Left lung (tissue), 10 donors: Measurements from ENCODE around the gene DHH. TPM values are rescaled to one million over a fixed set of nuclear protein-coding genes. Genes with fewer than 3 reads are reported as not detected.

Experiments
- ATAC-seq: fragments of 200-7000 bp; cut with Tn5 transposase; one replicate; pipeline ENCODE4 v1.9.1; 2020; ENCODE audit warnings: moderate library complexity
- DNase-seq, 4 donors: peaks; one replicate each; pipeline ENCODE4 v3.0.0-alpha.2; 2013 to 2020
- H3K27ac ChIP-seq, 2 donors: fragments of 200-600 bp; sonication (generic) in 1 of 2; one replicate each; pipeline versions ENCODE4 v1.5.0 to v1.8.0; 2020 to 2021
- H3K27me3 ChIP-seq, 2 donors: fragments of 200-600 bp; sonication (generic) in 1 of 2; one replicate each; pipeline versions ENCODE4 v1.5.0 to v1.8.0; 2020 to 2021
- H3K36me3 ChIP-seq, 2 donors: fragments of 200-600 bp; sonication (generic) in 1 of 2; one replicate each; pipeline versions ENCODE4 v1.5.0 to v1.8.0; 2020 to 2021
- H3K4me1 ChIP-seq, 2 donors: fragments of 200-600 bp; one replicate each; pipeline ENCODE4 v1.8.0; 2021
- H3K4me3 ChIP-seq, 2 donors: fragments of 200-600 bp; sonication (generic) in 1 of 2; one replicate each; pipeline versions ENCODE4 v1.5.0 to v1.8.0; 2020 to 2021; ENCODE audit warnings: mild to moderate bottlenecking in 1 of 2
- H3K9me3 ChIP-seq, 2 donors: fragments of 200-600 bp; sonication (generic) in 1 of 2; one replicate each; pipeline versions ENCODE4 v1.5.0 to v1.8.0; 2020 to 2021
- intact Hi-C, 2 donors: fragments of 100-400 bp; cut with DNase I; formaldehyde crosslinking; loops; one replicate each; pipeline versions ENCODE4 v1.11.2 to v1.14.2; 2022
- polyA plus RNA-seq, 6 donors: library from polyadenylated mRNA; unstranded; fragments of 120-200 nt; gene quantifications; one replicate each; pipeline ENCODE4 v1.2.1, GENCODE V29; 2013; ENCODE audit not compliant: insufficient read length in 6 of 6
- total RNA-seq, 2 donors: library from RNA; stranded (reverse); fragmentation: NEBNext Ultra II Directional; extraction: Animal tissue kit (Norgen Biotek cat#: 25700); gene quantifications; one replicate each; pipeline ENCODE4 v1.2.1, GENCODE V29; 2021
- TF ChIP-seq, protein P1 (sequence below), 2 donors: fragments of 200-600 bp; sonication (generic) in 1 of 2; IDR thresholded peaks; one replicate each; pipeline versions ENCODE4 v1.5.0 to v1.8.0; 2021; ENCODE audit warnings: antibody characterized with exemption in 2 of 2
- donor health status: DM: no; HTN: yes; CAD: no.
- donor health status: DM: no; HTN: no; CAD: no.

The DHH gene
- total and polyA plus RNA-seq, 8 donors, result 0.29 to 2.9 (median 0.75) TPM

DNA sequence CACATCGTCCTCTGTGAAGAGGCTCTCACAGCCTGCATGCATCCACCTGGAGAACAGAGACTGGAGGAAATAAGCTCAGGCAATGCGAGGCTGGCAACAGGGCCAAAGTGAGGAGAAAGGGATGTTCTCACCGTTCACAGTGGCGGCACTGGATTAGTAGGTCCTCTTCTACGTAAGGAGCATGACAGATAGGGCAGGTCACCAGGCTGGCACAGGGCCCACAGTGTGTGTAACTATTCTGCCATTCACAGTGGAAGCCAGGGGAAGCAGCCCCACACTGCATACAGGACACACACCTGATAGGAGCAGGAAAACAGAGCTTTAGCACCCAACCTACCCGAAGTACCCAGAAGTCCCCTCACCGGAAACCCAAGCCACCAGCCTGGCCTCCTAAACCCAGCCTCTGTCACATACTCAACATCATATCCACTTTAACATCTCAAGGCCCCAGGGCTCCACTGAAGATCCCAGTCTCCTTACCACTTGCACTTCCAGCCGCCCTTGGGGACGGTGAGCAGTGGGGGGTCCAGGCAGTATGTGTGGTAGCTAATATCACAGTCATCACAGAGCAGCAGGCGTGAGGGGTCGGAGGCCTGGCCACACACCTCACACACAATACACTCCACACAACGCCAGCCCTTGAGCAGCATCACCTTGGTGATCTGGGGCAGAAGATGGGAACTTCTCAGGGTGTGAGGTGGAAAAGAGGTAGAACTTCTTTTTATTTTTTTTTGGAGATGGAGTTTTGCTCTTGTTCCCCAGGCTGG is 48.3 kb downstream of the DHH start:
- Histone ChIP-seq H3K4me1 (no peaks in the 10 kb centered on the region), H3K4me3 (no peak overlapping the region), H3K36me3 (peaks cover 6 to 100% of the 10 kb centered on the region in 2 donors), H3K27me3 (no peaks in the 10 kb centered on the region), H3K9me3 (no peaks in the 10 kb centered on the region), H3K27ac (no peak overlapping the region)
- no peak for ATAC-seq
- DNase-seq, result no peak
- intact Hi-C loops, result no loop called here
- TF ChIP-seq, protein P1, sequence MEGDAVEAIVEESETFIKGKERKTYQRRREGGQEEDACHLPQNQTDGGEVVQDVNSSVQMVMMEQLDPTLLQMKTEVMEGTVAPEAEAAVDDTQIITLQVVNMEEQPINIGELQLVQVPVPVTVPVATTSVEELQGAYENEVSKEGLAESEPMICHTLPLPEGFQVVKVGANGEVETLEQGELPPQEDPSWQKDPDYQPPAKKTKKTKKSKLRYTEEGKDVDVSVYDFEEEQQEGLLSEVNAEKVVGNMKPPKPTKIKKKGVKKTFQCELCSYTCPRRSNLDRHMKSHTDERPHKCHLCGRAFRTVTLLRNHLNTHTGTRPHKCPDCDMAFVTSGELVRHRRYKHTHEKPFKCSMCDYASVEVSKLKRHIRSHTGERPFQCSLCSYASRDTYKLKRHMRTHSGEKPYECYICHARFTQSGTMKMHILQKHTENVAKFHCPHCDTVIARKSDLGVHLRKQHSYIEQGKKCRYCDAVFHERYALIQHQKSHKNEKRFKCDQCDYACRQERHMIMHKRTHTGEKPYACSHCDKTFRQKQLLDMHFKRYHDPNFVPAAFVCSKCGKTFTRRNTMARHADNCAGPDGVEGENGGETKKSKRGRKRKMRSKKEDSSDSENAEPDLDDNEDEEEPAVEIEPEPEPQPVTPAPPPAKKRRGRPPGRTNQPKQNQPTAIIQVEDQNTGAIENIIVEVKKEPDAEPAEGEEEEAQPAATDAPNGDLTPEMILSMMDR (IDR thresholded peaks at IDR 0.05), result no peak

DNA sequence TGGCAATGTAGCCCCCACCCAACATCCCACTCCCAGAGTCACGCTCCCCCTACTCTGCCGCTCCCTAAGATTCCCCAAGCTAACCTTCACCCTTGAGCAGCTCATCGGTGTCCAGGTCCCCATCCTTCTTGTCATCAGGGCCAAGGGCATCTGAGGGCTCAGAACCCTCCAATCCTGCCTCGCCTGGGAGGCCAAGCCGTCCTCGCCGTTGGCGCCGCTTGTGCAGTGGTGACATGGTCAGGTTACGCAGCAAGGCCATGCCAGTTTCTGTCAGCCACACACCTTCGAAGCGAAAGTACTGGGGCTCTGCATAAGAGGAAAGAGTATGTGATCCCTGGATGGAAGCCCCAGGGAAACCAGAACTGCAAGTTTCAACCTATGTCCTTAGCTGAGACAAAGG is 49.9 kb downstream of the DHH start:
- H3K27ac ChIP-seq, result no peak overlapping the region
- H3K4me3 ChIP-seq, result no peak overlapping the region
- H3K27me3 ChIP-seq, result no peaks in the 10 kb centered on the region
- ATAC-seq (no peak), DNase-seq (no peak)
- TF ChIP-seq, protein P1 (IDR thresholded peaks at IDR 0.05), result no peak
- intact Hi-C loops, result no loop called here
- H3K36me3 ChIP-seq, result peaks cover 6 to 100% of the 10 kb centered on the region in 2 donors
- no peaks in the 10 kb centered on the region for H3K9me3 ChIP-seq
- no peaks in the 10 kb centered on the region for H3K4me1 ChIP-seq

GRCh38 chr12:49043856-49044258 is 50.7 kb downstream of the DHH start:
- Histone ChIP-seq H3K4me3 (no peak overlapping the region), H3K36me3 (peaks cover 6 to 100% of the 10 kb centered on the region in 2 donors), H3K27ac (no peak overlapping the region), H3K27me3 (no peaks in the 10 kb centered on the region), H3K9me3 (no peaks in the 10 kb centered on the region), H3K4me1 (no peaks in the 10 kb centered on the region)
- DNase-seq (peak in 2 of 4 donors; percentile 64 to 91), ATAC-seq (peak; percentile 58)
- intact Hi-C loops, result no loop called here
- TF ChIP-seq, protein P1 (IDR thresholded peaks at IDR 0.05), result peak; percentile 39 to 67

- Histone ChIP-seq H3K9me3 (no peaks in the 10 kb centered on the region), H3K27me3 (no peaks in the 10 kb centered on the region), H3K36me3 (peaks cover 6 to 100% of the 10 kb centered on the region in 2 donors), H3K27ac (no peak overlapping the region), H3K4me3 (no peak overlapping the region), H3K4me1 (no peaks in the 10 kb centered on the region)
- TF ChIP-seq, protein P1 (IDR thresholded peaks at IDR 0.05), result no peak
- DNase-seq (no peak), ATAC-seq (no peak)
- intact Hi-C loops, result no loop called here
Measured at GRCh38 chr12:49043241-49043640, 51.4 kb downstream of the DHH start.

GRCh38 chr12:49041881-49042484 is 52.6 kb downstream of the DHH start:
- H3K4me3 ChIP-seq, result no peak overlapping the region
- DNase-seq (peak in 1 of 4 donors; percentile 56), ATAC-seq (no peak)
- intact Hi-C loops, result no loop called here
- H3K4me1 ChIP-seq, result no peaks in the 10 kb centered on the region
- TF ChIP-seq, protein P1 (IDR thresholded peaks at IDR 0.05), result no peak
- no peaks in the 10 kb centered on the region for H3K9me3 ChIP-seq
- peaks cover 6 to 100% of the 10 kb centered on the region in 2 donors for H3K36me3 ChIP-seq
- H3K27ac ChIP-seq, result no peak overlapping the region
- no peaks in the 10 kb centered on the region for H3K27me3 ChIP-seq
